GM12878 (cell line): Measurements from ENCODE around the gene KAT2A. TPM values are rescaled to one million over a fixed set of nuclear protein-coding genes. Genes with fewer than 3 reads are reported as not detected.
A peak's percentile ranks its signal among the peaks of the same experiment; 100 is the strongest.

Experiments used
- ATAC-seq: fragments of 200-7000 bp; cut with Tn5 transposase; 3 replicates; pipeline ENCODE4 v1.9.1; 2020; ENCODE audit warnings: mild to moderate bottlenecking, moderate library complexity
- BruUV-seq: library from RNA; stranded (reverse); fragments of 400-500 nt; replicated peaks from 2 replicates; lab custom pipeline; 2021; lab: Mats Ljungman, UMichigan
- CTCF ChIA-PET: fragments of 300-600 bp; sonication (Branson Sonifier 250); formaldehyde crosslinking; extraction: SDS; loops from one replicate; lab custom pipeline; 2021; ENCODE audit warnings: inconsistent platforms; lab: Yijun Ruan, JAX
- POLR2A ChIA-PET: fragments of 350-600 bp; formaldehyde crosslinking; extraction: SDS; loops from one replicate; lab custom pipeline; 2021; ENCODE audit warnings: inconsistent platforms; lab: Charles Lee
- RAD21 ChIA-PET: fragments of 300-600 bp; sonication (Branson Sonifier 250); formaldehyde crosslinking; loops from one replicate; lab custom pipeline; 2023; ENCODE audit warnings: antibody characterized with exemption; ENCODE audit not compliant: unreplicated experiment; lab: Charles Lee
- SMC1A ChIA-PET: fragments of 300-600 bp; sonication (Branson Sonifier 250); formaldehyde crosslinking; loops from one replicate; lab custom pipeline; 2023; ENCODE audit not compliant: unreplicated experiment, uncharacterized antibody; lab: Charles Lee
- DNase-seq: peaks from one replicate; pipeline ENCODE4 v3.0.0-alpha.2; 2011; ENCODE audit warnings: low read depth, low spot score
- FAIRE-seq: peaks from 3 replicates; lab custom pipeline; 2011; peaks lifted over from hg19 to GRCh38; lab: Jason Lieb, UNC
- H2AFZ ChIP-seq: 2 replicates; pipeline ENCODE4 v1.6.0; 2011; ENCODE audit warnings: low read depth, low read length, control low read depth; ENCODE audit not compliant: control insufficient read depth
- H3K27ac ChIP-seq: 2 replicates; pipeline ENCODE4 v1.5.1; 2011; ENCODE audit warnings: control low read depth; ENCODE audit not compliant: control insufficient read depth, insufficient read depth
- H3K27me3 ChIP-seq, 2 experiments: replicated peaks in 1 of 2; 2 replicates each; pipeline versions ENCODE4 v1.6.0 to v1.6.1; 2011; ENCODE audit warnings: low read length in 1 of 2; ENCODE audit not compliant: control insufficient read depth in 2 of 2, insufficient read depth in 2 of 2
- H3K36me3 ChIP-seq, 2 experiments: 2 replicates each; pipeline ENCODE4 v1.5.1; 2011; ENCODE audit warnings: low read length in 1 of 2; ENCODE audit not compliant: control insufficient read depth in 2 of 2, insufficient read depth in 2 of 2
- H3K4me1 ChIP-seq: 2 replicates; pipeline ENCODE4 v1.6.1; 2011; ENCODE audit warnings: mild to moderate bottlenecking, low read length, moderate library complexity, mixed read lengths; ENCODE audit not compliant: control insufficient read depth, insufficient read depth
- H3K4me2 ChIP-seq: 2 replicates; pipeline ENCODE4 v1.6.0; 2011; ENCODE audit warnings: control low read depth; ENCODE audit not compliant: control insufficient read depth, insufficient read depth
- H3K4me3 ChIP-seq: fragments of 200-600 bp; sonication (generic); 2 replicates; pipeline ENCODE4 v1.5.1; 2016
- H3K79me2 ChIP-seq: 2 replicates; pipeline ENCODE4 v1.6.0; 2011; ENCODE audit warnings: low read length; ENCODE audit not compliant: control insufficient read depth, insufficient read depth
- H3K9ac ChIP-seq: 2 replicates; pipeline ENCODE4 v1.8.0; 2011; ENCODE audit warnings: low read length, control low read depth, mixed read lengths; ENCODE audit not compliant: control insufficient read depth, insufficient read depth
- H3K9me3 ChIP-seq: replicated peaks from 3 replicates; pipeline ENCODE4 v1.5.1; 2011; ENCODE audit warnings: mild to moderate bottlenecking, low read length; ENCODE audit not compliant: control insufficient read depth, insufficient read depth
- H4K20me1 ChIP-seq: 2 replicates; pipeline ENCODE4 v1.6.0; 2011; ENCODE audit not compliant: control insufficient read depth, insufficient read depth
- ESRRA ChIP-seq: IDR thresholded peaks from 2 replicates; pipeline ENCODE4 v1.6.1; 2012; ENCODE audit warnings: mild to moderate bottlenecking, low read length, improper control_type of control experiment
- HDAC2 ChIP-seq: fragments of 200-600 bp; sonication (generic); IDR thresholded peaks from 2 replicates; pipeline ENCODE4 v1.6.1; 2017
- IKZF2 ChIP-seq, 2 experiments: fragments of 450-650 bp; IDR thresholded peaks; 2 replicates each; pipeline ENCODE4 v1.6.1; 2017; ENCODE audit warnings: mild to moderate bottlenecking in 2 of 2, moderate library complexity in 2 of 2
- IRF4 ChIP-seq: IDR thresholded peaks from 2 replicates; pipeline ENCODE4 v1.6.1; 2011; ENCODE audit warnings: low read depth, low read length
- LARP7 ChIP-seq: fragments of 450-650 bp; IDR thresholded peaks from 2 replicates; pipeline ENCODE4 v1.6.1; 2017; ENCODE audit warnings: mild to moderate bottlenecking
- NR2F1 ChIP-seq: fragments of 450-650 bp; conservative IDR thresholded peaks from 2 replicates; pipeline ENCODE4 v1.6.1; 2017; ENCODE audit warnings: mild to moderate bottlenecking
- RBBP5 ChIP-seq: fragments of 200-600 bp; sonication (generic); conservative IDR thresholded peaks from 2 replicates; pipeline ENCODE4 v1.6.1; 2016
- SKIL ChIP-seq: fragments of 450-650 bp; IDR thresholded peaks from 2 replicates; pipeline ENCODE4 v1.6.1; 2017; ENCODE audit warnings: mild to moderate bottlenecking, low read depth, inconsistent platforms; ENCODE audit not compliant: poor library complexity, severe bottlenecking
- SMAD1 ChIP-seq: fragments of 450-650 bp; IDR thresholded peaks from 2 replicates; pipeline ENCODE4 v1.6.1; 2018; ENCODE audit warnings: mild to moderate bottlenecking, low read depth; ENCODE audit not compliant: partially characterized antibody
- SPI1 ChIP-seq: IDR thresholded peaks from 2 replicates; pipeline ENCODE4 v1.6.1; 2011; ENCODE audit warnings: low read depth, mild to moderate bottlenecking, low read length, moderate library complexity, borderline replicate concordance; ENCODE audit not compliant: insufficient read depth
- STAT1 ChIP-seq: fragments of 450-650 bp; conservative IDR thresholded peaks from 2 replicates; pipeline ENCODE4 v1.6.1; 2014; ENCODE audit warnings: antibody characterized with exemption, mild to moderate bottlenecking
- ZNF384 ChIP-seq: IDR thresholded peaks from 2 replicates; pipeline ENCODE4 v1.6.1; 2012; ENCODE audit warnings: low read depth, mild to moderate bottlenecking, low read length, improper control_type of control experiment, borderline replicate concordance
- WGBS: methylation state at CpG from one replicate; pipeline ENCODE4 v1.1.6; 2016; ENCODE audit warnings: low lambda C conversion rate; ENCODE audit not compliant: insufficient replicate concordance, insufficient coverage; ENCODE audit errors: missing lambda C conversion rate; 5-methylcytosine and 5-hydroxymethylcytosine counted together
- in situ Hi-C: fragments of 300-500 bp; cut with MboI; formaldehyde crosslinking; loops from 9 replicates; pipeline ENCODE4 v1.14.3; 2018; ENCODE audit warnings: mixed read lengths
- intact Hi-C: fragments of 100-400 bp; cut with micrococcal nuclease; formaldehyde crosslinking; loops from one replicate; pipeline ENCODE4 v1.14.2; 2022; ENCODE audit not compliant: unreplicated experiment
- polyA plus RNA-seq, 11 experiments: library from polyadenylated mRNA; depleted of rRNA in 4 of 11; unstranded in 6 of 11; stranded (reverse) in 5 of 11; fragments of >200 nt; fragmentation: Nextera tagmentation in 4 of 11; fragmentation: Illumina TruSeq in 1 of 11; extraction: Ambion mirVana in 4 of 11; extraction: Trizol in 1 of 11; gene quantifications; 1 replicate in 1 of 11; 2 replicates in 10 of 11; pipeline versions ENCODE4 v1.2.1 to v1.2.3, GENCODE V29; 2011 to 2016; ENCODE audit warnings: inconsistent platforms in 2 of 11, missing spikeins in 2 of 11, low read depth in 1 of 11
- total RNA-seq, 4 experiments: library from RNA; depleted of rRNA in 3 of 4; stranded (reverse); fragments of >200 nt in 3 of 4; fragmentation: Illumina TruSeq in 1 of 4; extraction: Trizol in 1 of 4; gene quantifications; 2 replicates each; pipeline versions ENCODE4 v1.2.1 to v1.2.3, GENCODE V29; 2013 to 2021
- TF ChIP-seq, protein P1 (sequence below): fragments of 450-650 bp; IDR thresholded peaks from 2 replicates; pipeline ENCODE4 v1.6.1; 2018; ENCODE audit warnings: borderline replicate concordance, mild to moderate bottlenecking; ENCODE audit not compliant: partially characterized antibody
- TF ChIP-seq, protein P2 (sequence below): fragments of 450-650 bp; IDR thresholded peaks from 2 replicates; pipeline ENCODE4 v1.6.1; 2016; ENCODE audit warnings: mild to moderate bottlenecking
- TF ChIP-seq, protein P3 (sequence below): fragments of 450-650 bp; IDR thresholded peaks from 2 replicates; pipeline ENCODE4 v1.6.1; 2017; ENCODE audit warnings: mild to moderate bottlenecking

Gene KAT2A
- total and polyA plus RNA-seq, 10 of the 15 experiments (the other 5 are each of a cell fraction or from before 2014, with no cell fraction given): 0.85 to 47.5 (median 14.6) TPM

DNA sequence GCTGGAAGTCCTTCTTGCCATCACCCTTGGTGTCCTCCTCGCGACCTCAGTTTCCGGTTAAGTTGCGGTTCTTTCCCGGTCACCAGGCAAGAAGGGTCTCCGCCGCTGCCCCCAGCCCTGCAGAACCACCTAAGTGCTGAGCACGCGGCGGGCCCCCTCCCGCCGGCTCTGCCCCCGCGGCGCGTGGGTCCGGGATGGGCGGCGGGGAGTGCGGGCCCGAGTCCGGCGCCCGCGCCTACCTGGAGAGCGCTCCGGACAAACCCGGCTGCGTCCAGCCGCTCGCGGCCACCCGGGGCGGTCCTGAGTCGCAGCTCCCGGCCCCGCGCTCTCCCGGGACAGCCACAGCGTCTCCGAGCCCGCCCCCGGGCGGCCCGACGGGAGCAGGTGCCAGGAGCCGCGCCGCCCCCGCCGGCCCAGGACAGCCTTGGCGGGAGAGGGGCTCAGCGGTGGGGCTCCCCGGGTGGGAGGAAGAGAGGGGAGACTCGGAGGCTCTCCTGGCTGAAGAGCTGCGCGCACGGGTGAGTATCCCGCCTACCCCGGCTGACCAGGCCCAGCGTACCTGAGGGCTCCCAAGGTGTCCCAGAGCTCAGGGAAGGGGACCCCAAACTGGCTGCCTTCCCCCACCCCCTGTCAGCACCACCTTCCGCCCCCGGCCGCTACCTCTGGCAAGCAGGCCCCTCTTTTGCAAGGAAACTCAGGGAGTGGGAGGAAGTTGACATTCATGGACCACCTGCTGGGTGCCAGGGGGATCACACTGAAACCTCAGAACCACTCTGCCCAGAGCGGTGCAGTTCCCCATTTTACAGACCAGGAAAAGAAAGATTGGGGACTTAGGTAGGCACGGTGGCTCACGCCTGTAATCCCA is 48.6 kb downstream of the KAT2A start:
- H3K36me3 ChIP-seq: no peaks in the 10 kb centered on the region
- intact Hi-C loops: no loop called here
- FAIRE-seq (no peak), ATAC-seq (peak; percentile 33; the same call in 2 of the 3 replicates), DNase-seq (no peak)
- no peak overlapping the region for H3K9ac ChIP-seq
- no peak overlapping the region for H3K4me3 ChIP-seq
- peaks cover 9 to 11% of the 10 kb centered on the region in 2 experiments for H3K27me3 ChIP-seq
- WGBS: 8% methylated on average over 47 of the region's 67 CpGs
- H3K9me3 ChIP-seq: no peaks in the 10 kb centered on the region
- in situ Hi-C loops: no loop called here
- H3K4me1 ChIP-seq: no peaks in the 10 kb centered on the region
- H4K20me1 ChIP-seq: no peaks in the 10 kb centered on the region
- ChIA-PET SMC1A (no interaction called here), RAD21 (no interaction called here), CTCF (interaction anchor here (1.1 kb wide), 1 partner anchor 334 kb away, joined by 4 read pairs; no protein-coding TSS in a partner anchor), POLR2A (interaction anchor here (1.0 kb wide), 1 partner anchor 13 kb away, joined by 3 read pairs; no protein-coding TSS in a partner anchor)
- H2AFZ ChIP-seq: peak overlapping the region; percentile 35
- H3K27ac ChIP-seq: no peak overlapping the region
- BruUV-seq: no TSS peak
- H3K4me2 ChIP-seq: peak overlapping the region; percentile 31; the same call in 1 of the 2 replicates
- no peaks in the 10 kb centered on the region for H3K79me2 ChIP-seq
- TF ChIP-seq SPI1: peak; percentile 38; the same call in 1 of the 2 replicates
- TF ChIP-seq, protein P1, sequence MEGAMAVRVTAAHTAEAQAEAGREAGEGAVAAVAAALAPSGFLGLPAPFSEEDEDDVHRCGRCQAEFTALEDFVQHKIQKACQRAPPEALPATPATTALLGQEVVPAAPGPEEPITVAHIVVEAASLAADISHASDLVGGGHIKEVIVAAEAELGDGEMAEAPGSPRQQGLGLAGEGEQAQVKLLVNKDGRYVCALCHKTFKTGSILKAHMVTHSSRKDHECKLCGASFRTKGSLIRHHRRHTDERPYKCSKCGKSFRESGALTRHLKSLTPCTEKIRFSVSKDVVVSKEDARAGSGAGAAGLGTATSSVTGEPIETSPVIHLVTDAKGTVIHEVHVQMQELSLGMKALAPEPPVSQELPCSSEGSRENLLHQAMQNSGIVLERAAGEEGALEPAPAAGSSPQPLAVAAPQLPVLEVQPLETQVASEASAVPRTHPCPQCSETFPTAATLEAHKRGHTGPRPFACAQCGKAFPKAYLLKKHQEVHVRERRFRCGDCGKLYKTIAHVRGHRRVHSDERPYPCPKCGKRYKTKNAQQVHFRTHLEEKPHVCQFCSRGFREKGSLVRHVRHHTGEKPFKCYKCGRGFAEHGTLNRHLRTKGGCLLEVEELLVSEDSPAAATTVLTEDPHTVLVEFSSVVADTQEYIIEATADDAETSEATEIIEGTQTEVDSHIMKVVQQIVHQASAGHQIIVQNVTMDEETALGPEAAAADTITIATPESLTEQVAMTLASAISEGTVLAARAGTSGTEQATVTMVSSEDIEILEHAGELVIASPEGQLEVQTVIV: no peak
- TF ChIP-seq SKIL: no peak
- TF ChIP-seq IKZF2 (IDR thresholded peaks at IDR 0.05): no peak
- TF ChIP-seq SMAD1: no peak
- TF ChIP-seq RBBP5: no peak
- 0 out of 2 replicates have a peak, but pooled peaks have one; percentile 21 for TF ChIP-seq LARP7
- TF ChIP-seq STAT1: no peak
- no peak for TF ChIP-seq ESRRA
- TF ChIP-seq, protein P2, sequence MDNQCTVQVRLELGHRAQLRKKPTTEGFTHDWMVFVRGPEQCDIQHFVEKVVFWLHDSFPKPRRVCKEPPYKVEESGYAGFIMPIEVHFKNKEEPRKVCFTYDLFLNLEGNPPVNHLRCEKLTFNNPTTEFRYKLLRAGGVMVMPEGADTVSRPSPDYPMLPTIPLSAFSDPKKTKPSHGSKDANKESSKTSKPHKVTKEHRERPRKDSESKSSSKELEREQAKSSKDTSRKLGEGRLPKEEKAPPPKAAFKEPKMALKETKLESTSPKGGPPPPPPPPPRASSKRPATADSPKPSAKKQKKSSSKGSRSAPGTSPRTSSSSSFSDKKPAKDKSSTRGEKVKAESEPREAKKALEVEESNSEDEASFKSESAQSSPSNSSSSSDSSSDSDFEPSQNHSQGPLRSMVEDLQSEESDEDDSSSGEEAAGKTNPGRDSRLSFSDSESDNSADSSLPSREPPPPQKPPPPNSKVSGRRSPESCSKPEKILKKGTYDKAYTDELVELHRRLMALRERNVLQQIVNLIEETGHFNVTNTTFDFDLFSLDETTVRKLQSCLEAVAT: no peak
- TF ChIP-seq HDAC2: no peak
- TF ChIP-seq NR2F1: 0 out of 2 replicates have a peak, but pooled peaks have one; percentile 11
- TF ChIP-seq IRF4: no peak
- TF ChIP-seq, protein P3, sequence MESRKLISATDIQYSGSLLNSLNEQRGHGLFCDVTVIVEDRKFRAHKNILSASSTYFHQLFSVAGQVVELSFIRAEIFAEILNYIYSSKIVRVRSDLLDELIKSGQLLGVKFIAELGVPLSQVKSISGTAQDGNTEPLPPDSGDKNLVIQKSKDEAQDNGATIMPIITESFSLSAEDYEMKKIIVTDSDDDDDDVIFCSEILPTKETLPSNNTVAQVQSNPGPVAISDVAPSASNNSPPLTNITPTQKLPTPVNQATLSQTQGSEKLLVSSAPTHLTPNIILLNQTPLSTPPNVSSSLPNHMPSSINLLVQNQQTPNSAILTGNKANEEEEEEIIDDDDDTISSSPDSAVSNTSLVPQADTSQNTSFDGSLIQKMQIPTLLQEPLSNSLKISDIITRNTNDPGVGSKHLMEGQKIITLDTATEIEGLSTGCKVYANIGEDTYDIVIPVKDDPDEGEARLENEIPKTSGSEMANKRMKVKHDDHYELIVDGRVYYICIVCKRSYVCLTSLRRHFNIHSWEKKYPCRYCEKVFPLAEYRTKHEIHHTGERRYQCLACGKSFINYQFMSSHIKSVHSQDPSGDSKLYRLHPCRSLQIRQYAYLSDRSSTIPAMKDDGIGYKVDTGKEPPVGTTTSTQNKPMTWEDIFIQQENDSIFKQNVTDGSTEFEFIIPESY: no peak
- TF ChIP-seq ZNF384: no peak
